Stimulated activated effector memory CD8-positive, alpha-beta T cell treated with anti-CD3 and anti-CD28 coated beads, Interleukin-12 subunit alpha, Interleukin-12 subunit beta, amount 100 ng/mL, for 72 hours (primary cell): ENCODE results near the gene ZC3H10.
"Not testable (repeated sequence)": the region's sequence is repeated elsewhere in the genome, so short reads cannot be mapped to it uniquely, and the experiment has no call there.

Source experiments
- ATAC-seq: fragments of 150-1000 bp; cut with Tn5 transposase; 2 replicates; pipeline ENCODE4 v1.10.0; 2021
- DNase-seq, 2 donors: peaks; one replicate each; pipeline ENCODE4 v3.0.0; 2021 to 2022; ENCODE audit warnings: low spot score in 2 of 2
- H3K27ac Mint-ChIP-seq: one replicate; pipeline ENCODE4 v1.8.0; 2022; ENCODE audit warnings: mild to moderate bottlenecking, mixed read lengths
- H3K36me3 Mint-ChIP-seq: one replicate; pipeline ENCODE4 v1.8.0; 2022; ENCODE audit warnings: mild to moderate bottlenecking, mixed read lengths
- H3K4me1 Mint-ChIP-seq: one replicate; pipeline ENCODE4 v1.8.0; 2022; ENCODE audit warnings: mixed read lengths
- H3K4me3 Mint-ChIP-seq: one replicate; pipeline ENCODE4 v1.8.0; 2022; ENCODE audit warnings: mild to moderate bottlenecking, mixed read lengths
- H3K9me3 Mint-ChIP-seq: one replicate; pipeline ENCODE4 v1.8.0; 2022; ENCODE audit warnings: mixed read lengths

ZC3H10 gene, protein sequence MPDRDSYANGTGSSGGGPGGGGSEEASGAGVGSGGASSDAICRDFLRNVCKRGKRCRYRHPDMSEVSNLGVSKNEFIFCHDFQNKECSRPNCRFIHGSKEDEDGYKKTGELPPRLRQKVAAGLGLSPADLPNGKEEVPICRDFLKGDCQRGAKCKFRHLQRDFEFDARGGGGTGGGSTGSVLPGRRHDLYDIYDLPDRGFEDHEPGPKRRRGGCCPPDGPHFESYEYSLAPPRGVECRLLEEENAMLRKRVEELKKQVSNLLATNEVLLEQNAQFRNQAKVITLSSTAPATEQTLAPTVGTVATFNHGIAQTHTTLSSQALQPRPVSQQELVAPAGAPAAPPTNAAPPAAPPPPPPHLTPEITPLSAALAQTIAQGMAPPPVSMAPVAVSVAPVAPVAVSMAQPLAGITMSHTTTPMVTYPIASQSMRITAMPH

DNA sequence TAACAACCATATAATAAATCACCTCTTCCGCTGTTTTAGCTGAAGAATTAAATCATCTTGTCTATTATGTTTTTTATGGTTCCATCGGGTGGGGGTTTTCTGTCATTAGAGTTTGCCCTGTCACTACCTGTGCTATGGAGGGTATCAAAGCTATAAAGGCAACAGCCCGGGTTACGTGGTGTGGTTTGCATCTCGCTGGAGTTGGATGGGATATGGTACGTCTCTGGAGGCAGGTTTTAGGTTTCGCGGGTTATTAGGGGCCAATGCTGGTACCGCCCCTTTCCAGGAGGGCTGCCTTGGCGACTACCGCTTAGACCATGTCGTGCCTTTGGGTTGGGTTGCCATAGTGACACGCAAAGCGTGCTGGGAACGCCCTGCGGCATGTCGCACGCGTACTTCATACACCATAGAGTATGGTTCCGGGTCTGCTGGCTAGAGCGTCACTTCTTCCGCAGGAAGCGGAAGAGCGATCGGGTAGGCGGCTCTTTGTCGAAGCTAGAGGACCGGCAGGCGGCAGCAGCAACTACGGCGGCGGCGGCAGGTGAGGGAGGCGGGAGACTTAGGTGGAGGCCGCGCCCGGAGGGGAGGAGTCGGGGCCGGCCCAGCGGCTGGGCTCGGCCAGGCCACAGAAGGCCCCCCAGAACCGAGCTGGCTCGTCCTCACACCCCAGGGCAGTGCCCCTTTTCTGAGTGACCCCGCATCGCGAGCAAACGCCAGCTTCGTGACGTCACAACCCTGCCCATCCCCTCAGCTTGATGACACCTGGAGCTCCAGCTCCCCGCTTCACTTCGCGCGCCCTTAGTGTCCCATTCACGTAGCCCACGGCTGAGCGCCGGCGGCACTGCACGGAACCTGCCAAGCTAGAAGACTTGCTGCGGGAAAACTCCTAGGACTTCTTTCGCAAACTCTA lies at the start of gene ZC3H10:
Gene ZC3H10, plus strand, starts transcription at position 489 of the 910 bp plus-strand sequence. CDS start 2,297 bp downstream, outside the sequence.
- H3K4me3 Mint-ChIP-seq, result peak within 1 kb of the TSS; percentile 90
- no peaks in the 10 kb centered on the region for H3K9me3 Mint-ChIP-seq
- H3K27ac Mint-ChIP-seq, result peak within 1 kb of the TSS; percentile 99
- ATAC-seq (peak; percentile 93), DNase-seq (peak; percentile 87 to 98)
- H3K36me3 Mint-ChIP-seq, result peaks cover 68% of the 10 kb centered on the region
- peaks cover 37% of the 10 kb centered on the region for H3K4me1 Mint-ChIP-seq

GRCh38 chr12:56071648-56072047 lies 46.4 kb upstream of the ZC3H10 start:
- Mint-ChIP-seq H3K4me3 (no peak overlapping the region), H3K27ac (no peak overlapping the region), H3K4me1 (no peaks in the 10 kb centered on the region), H3K9me3 (no peaks in the 10 kb centered on the region), H3K36me3 (no peaks in the 10 kb centered on the region)
- no peak for ATAC-seq
- no peak for DNase-seq

DNA sequence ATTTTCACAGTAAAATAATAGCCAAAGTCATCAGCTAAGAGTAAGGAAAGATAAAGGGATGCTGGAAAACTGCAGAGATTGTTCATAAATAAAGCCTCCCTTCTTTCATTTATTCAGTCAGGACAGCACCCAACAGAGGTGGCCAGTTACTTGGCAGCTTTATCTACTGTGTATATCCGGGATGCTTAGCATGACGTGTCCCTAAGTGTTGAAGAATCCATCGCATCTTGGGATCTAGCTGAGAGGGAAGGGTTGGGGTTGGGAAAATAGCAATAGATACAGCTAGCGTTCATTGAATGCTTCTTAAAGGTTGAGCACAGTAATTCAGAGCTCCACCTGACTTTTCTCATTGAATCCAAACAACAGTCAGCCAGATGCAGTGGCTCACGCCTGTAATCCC lies 43.7 kb upstream of the ZC3H10 start:
- no peak overlapping the region for H3K27ac Mint-ChIP-seq

GRCh38 chr12:56077966-56078365 lies 40.1 kb upstream of the ZC3H10 start:
- not testable (repeated sequence) for H3K27ac Mint-ChIP-seq, DNase-seq, H3K9me3 Mint-ChIP-seq, H3K4me1 Mint-ChIP-seq, ATAC-seq, H3K36me3 Mint-ChIP-seq
- H3K4me3 Mint-ChIP-seq, result peak overlapping the region; percentile 79

More for the DNA sequence above, 43.7 kb upstream of the ZC3H10 start:
- Mint-ChIP-seq H3K36me3 (no peaks in the 10 kb centered on the region), H3K4me1 (no peaks in the 10 kb centered on the region), H3K4me3 (no peak overlapping the region), H3K9me3 (no peaks in the 10 kb centered on the region)
- ATAC-seq (no peak), DNase-seq (no peak)

DNA sequence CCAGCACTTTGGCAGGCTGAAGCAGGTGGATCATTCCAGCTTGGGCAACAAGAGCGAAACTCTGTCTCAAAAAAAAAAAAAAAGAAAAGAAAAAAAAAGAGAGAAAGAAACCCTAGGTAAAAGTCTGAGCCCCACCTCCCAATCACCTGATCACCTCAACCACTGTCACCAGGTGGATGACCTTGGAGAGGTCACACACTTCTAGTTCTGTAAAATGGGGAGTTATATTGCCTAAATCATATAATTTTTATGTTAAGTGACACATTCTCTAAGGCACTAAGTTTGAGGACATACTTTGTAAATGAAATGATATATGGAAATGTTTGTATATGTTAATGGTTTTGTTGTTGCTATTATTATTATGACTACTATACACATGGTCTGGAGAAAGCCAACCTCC lies 39.6 kb upstream of the ZC3H10 start:
- no peaks in the 10 kb centered on the region for H3K9me3 Mint-ChIP-seq
- peaks cover 7% of the 10 kb centered on the region for H3K4me1 Mint-ChIP-seq
- H3K36me3 Mint-ChIP-seq, result no peaks in the 10 kb centered on the region
- H3K4me3 Mint-ChIP-seq, result peak overlapping the region; percentile 79
- no peak overlapping the region for H3K27ac Mint-ChIP-seq
- ATAC-seq (no peak), DNase-seq (no peak)

DNA sequence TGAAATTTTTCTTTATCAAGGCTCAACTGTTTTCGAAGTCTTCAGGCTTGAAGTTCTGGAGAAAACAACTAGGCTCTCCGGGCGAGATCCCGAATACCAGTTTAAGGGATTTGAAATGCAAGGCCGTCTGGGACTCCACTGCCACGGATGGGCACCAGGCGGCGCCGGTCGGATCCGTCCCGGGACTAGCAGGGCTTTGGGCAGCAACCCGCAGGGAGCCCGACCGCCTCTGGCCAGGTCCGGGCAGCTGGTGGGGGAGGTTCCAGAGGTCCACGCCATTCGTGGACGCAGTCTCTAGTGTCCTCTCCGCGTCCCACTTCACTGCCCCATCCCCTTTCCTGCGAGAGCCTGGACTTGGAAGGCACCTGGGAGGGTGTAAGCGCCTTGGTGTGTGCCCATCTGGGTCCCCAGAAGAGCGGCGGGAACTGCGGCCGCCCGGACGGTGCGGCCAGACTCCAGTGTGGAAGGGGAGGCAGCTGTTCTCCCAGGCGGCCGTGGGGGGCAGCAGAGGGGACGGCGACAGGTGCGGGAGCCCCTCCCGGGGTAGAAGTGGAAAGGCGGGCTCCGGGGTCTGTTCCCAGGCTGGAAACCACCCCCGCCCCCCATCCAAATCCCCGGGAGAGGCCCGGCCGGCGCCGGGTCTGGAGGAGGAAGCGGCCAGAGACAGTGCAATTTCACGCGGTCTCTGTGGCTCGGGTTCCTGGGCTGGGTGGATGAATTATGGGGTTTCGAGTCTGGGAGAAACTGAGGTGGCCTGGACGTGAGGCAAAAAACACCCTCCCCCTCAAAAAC lies 38.9 kb upstream of the ZC3H10 start:
- Mint-ChIP-seq H3K4me1 (peaks cover 7% of the 10 kb centered on the region), H3K36me3 (no peaks in the 10 kb centered on the region), H3K27ac (no peak overlapping the region), H3K4me3 (peak overlapping the region; percentile 79), H3K9me3 (no peaks in the 10 kb centered on the region)
- ATAC-seq (peak; percentile 67), DNase-seq (peak; percentile 41 to 73)

DNA sequence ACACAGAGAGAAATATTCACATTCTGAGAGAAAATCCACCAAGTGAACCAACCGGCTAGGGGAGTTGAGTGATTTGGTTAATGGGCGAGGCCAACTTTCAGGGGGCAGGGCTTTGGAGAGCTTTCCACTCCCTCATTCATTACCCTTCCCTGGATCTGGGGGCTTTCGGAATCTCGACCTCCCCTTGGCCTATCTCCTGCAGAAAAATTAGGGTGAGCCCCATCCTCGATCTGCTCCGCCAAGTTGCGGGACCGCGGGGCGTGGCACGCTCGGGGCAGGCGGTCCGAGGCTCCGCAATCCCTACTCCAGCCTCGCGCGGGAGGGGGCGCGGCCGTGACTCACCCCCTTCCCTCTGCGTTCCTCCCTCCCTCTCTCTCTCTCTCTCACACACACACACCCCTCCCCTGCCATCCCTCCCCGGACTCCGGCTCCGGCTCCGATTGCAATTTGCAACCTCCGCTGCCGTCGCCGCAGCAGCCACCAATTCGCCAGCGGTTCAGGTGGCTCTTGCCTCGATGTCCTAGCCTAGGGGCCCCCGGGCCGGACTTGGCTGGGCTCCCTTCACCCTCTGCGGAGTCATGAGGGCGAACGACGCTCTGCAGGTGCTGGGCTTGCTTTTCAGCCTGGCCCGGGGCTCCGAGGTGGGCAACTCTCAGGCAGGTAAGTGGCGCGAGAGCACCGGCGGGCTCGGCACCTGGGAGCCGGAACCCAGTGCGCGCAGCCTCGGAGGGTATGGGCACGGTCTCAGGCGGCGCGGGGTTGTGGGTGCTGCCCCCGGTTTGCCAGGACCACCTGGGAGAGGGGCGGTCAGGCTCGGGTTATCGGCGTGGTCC lies 38.1 kb upstream of the ZC3H10 start, which contains the start of gene ERBB3:
Gene ERBB3, plus strand, starts transcription at position 443 of the 833 bp plus-strand sequence. Its CDS starts 136 bp downstream, at position 579.
- Mint-ChIP-seq H3K4me1 (peaks cover 7% of the 10 kb centered on the region), H3K4me3 (peak within 1 kb of the TSS; percentile 79), H3K27ac (no peak within 1 kb of the TSS)

DNA sequence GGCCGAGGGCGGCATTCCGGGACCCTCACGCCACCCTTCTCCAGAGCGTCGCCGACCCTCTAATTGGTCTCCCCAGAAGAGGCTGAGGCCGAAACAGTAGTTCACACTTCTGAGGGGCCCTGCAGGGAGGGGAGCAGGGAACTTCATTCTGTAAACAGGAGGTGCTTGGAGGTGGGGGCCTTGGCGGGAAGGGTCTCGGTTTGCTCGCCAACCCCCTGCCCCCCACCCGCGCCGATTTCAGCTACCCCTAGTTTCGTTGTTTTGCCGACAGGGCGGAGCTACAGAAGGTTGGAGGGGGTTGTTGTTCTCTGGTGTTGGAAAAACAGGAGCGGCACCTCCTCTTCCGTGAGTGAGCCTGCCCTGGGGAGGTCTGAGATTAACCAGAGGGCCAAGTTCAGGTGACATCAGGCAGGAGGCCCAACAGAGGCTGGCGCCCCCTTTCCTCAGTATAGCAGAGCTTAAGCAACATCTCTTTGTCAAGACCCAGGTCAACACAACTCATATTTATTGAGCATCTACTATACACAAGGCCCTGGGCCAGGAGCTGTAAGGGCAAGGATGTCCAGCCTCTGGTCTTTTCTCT lies 37.4 kb upstream of the ZC3H10 start:
- peak overlapping the region; percentile 79 for H3K4me3 Mint-ChIP-seq
- DNase-seq, result no peak
- H3K36me3 Mint-ChIP-seq, result no peaks in the 10 kb centered on the region
- no peaks in the 10 kb centered on the region for H3K9me3 Mint-ChIP-seq
- H3K4me1 Mint-ChIP-seq, result peaks cover 7% of the 10 kb centered on the region
- ATAC-seq, result no peak
- no peak overlapping the region for H3K27ac Mint-ChIP-seq

More for the DNA sequence above, 38.1 kb upstream of the ZC3H10 start, which contains the start of gene ERBB3:
- no peaks in the 10 kb centered on the region for H3K36me3 Mint-ChIP-seq
- peak; percentile 36 to 71 for DNase-seq
- ATAC-seq, result peak; percentile 87
- H3K9me3 Mint-ChIP-seq, result no peaks in the 10 kb centered on the region

DNA sequence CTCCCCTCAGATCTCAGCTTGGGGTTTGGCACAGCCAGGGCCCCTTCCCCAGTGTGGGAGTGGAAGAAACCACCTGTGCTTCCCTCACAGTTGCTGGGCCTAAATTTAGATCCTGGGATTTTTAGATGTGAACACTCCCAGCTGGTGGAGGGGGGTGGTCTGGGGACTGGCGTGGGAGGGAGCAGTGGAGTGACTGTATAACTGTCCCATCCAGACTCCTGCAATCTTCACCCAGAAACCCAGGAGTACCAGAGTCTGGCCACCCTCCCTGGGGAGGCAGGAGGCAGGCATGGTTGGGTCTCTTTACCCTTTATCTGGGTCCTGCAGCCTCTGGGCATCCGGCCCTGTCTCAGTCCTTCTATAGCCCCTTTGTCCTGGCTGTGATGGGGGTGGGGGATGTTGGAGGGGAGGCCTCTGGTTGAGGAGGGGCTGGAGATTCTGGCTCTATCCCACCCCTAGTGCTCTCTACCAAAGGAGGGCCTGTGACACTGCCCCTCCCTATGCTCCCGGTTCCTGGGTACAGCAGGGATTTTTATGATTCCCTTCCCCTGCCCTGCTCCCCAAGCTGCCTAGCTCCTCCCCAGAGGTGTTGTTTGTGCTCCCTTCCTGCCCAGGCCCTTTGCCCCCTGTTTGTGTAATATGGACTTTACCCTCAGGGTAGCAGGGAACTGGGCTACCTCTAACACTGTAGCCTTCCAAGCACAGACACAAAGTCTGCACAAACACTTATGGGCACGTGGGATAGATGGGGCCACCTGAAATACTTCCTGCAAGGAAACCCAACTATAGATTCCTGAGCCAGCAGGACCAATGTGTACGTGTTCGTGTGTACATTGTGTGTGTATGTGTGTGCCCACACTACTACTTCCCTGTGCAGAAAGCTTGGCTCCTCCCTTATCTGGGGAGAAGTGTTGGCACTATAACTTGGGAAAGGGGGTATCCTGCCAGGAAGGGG lies 36.4 kb upstream of the ZC3H10 start:
- no peak for ATAC-seq
- Mint-ChIP-seq H3K36me3 (no peaks in the 10 kb centered on the region), H3K4me3 (peak overlapping the region; percentile 79), H3K27ac (no peak overlapping the region), H3K4me1 (peaks cover 7% of the 10 kb centered on the region), H3K9me3 (no peaks in the 10 kb centered on the region)
- no peak for DNase-seq

DNA sequence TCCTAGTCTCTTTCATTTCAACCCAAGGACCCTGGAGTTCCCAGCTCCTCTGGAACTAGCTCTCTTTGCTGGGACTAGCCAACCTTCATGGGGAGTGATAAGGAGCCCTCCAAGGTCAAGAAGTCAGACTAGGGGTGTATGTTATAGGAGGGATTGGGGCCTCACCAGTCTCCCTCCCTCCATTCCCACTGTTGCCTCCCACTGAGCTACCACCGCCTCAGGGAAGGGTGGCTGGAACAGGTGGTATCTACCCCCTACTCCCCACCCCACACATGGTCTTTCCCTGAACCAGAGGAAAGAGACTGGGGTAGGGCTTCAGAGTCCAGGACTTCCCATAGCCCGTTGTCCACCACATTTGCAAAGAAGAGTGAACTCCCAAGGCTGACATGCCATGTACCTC lies 35.7 kb upstream of the ZC3H10 start:
- Mint-ChIP-seq H3K27ac (no peak overlapping the region), H3K9me3 (no peaks in the 10 kb centered on the region), H3K36me3 (peaks cover under 1% of the 10 kb centered on the region), H3K4me1 (peaks cover 7% of the 10 kb centered on the region), H3K4me3 (no peak overlapping the region)
- DNase-seq (no peak), ATAC-seq (no peak)

DNA sequence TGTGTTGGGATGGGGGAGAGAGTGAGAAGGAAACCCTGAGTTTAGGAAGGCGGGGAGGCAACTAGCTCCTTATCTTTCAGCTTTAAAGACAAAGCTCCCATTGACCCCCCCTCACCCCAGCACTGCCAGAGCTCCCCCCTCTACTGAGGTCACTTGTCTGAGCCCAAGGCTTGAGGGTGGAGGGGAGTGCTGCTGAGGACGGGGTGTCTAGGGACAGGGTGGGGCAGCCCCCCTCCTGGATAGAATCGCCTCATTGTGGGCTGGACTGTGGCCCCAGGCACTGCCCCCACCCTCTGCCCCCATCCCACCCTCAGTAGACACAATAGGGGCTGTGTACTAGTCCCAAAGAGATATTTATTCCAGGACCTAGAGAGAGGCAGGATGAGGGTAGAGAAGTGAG lies 35.1 kb upstream of the ZC3H10 start:
- DNase-seq, result no peak
- Mint-ChIP-seq H3K27ac (no peak overlapping the region), H3K9me3 (no peaks in the 10 kb centered on the region), H3K4me1 (peaks cover 7% of the 10 kb centered on the region), H3K4me3 (no peak overlapping the region), H3K36me3 (peaks cover 5% of the 10 kb centered on the region)
- ATAC-seq, result no peak

GRCh38 chr12:56084958-56085543 lies 33.0 kb upstream of the ZC3H10 start:
- DNase-seq (peak; percentile 18 to 64), ATAC-seq (peak; percentile 64)
- H3K9me3 Mint-ChIP-seq, result no peaks in the 10 kb centered on the region
- no peak overlapping the region for H3K27ac Mint-ChIP-seq
- no peak overlapping the region for H3K4me3 Mint-ChIP-seq
- peaks cover 7% of the 10 kb centered on the region for H3K4me1 Mint-ChIP-seq
- H3K36me3 Mint-ChIP-seq, result peaks cover 5% of the 10 kb centered on the region

- Mint-ChIP-seq H3K36me3 (peaks cover 5% of the 10 kb centered on the region), H3K4me3 (no peak overlapping the region), H3K4me1 (peaks cover 3% of the 10 kb centered on the region), H3K27ac (no peak overlapping the region), H3K9me3 (no peaks in the 10 kb centered on the region)
- no peak for ATAC-seq
- DNase-seq, result no peak
These were observed 32.0 kb upstream of the ZC3H10 start for GRCh38 chr12:56086096-56086495.
